ENCODE results near the gene CCDC124.

- TF ChIP-seq CTCF (IDR thresholded peaks at IDR 0.05): no peak
- no peak for TF ChIP-seq POLR2A (IDR thresholded peaks at IDR 0.05)
Observed at GRCh38 chr19:17889609-17890214, 43.1 kb upstream of the CCDC124 start.
